Stimulated activated CD4-positive, alpha-beta T cell treated with anti-CD3 and anti-CD28 coated beads, Interleukin-4, amount 100 ng/mL, for 24 hours (primary cell): ENCODE measurements around the gene NUBPL.
"Not testable (repeated sequence)": the region's sequence is repeated elsewhere in the genome, so short reads cannot be mapped to it uniquely, and the experiment has no call there.

Source experiments
- DNase-seq: peaks from one replicate; pipeline ENCODE4 v3.0.0-alpha.2; 2020

NUBPL gene

GRCh38 chr14:31578792-31579501, 17.7 kb downstream of the NUBPL start:
- DNase-seq: no peak

DNA sequence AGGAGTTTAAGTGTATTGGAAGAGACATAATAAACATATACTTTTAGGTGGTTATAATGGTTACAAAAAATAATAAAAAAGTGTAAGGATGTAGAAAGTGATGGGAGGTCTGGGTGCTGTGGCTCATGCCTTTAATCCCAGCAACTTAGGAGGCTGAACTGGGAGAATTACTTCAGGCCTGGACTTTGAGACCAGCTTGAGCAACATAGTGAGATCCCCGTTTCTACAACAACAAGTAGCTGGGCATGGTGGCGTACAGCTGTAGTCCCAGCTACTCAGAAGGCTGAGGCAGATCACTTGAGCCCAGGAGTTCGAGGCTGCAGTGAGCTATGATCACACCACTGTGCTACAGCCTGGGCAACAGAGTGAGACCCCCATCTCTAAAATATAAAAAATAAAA, 19.0 kb downstream of the NUBPL start:
- DNase-seq: no peak

DNA sequence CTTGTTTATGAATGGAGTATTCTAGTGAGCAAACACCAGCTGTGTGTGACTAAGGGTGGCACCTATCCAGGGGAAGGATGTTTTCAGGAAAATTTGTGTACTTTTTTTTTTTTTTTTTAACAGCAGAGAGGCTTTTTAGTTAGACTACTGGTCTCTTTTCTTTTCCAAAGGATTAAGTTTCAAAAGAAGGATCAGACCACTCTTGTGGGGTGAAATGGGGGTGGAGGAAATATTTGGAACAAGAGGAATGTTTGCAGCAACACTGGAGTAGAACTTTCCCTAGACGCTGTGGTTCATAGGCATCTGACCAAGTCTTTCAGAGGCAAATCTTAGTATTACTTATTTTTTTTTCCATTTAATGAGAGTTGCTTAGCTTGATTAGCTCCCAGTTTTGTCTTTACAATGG, 21.1 kb downstream of the NUBPL start:
- DNase-seq: no peak

DNA sequence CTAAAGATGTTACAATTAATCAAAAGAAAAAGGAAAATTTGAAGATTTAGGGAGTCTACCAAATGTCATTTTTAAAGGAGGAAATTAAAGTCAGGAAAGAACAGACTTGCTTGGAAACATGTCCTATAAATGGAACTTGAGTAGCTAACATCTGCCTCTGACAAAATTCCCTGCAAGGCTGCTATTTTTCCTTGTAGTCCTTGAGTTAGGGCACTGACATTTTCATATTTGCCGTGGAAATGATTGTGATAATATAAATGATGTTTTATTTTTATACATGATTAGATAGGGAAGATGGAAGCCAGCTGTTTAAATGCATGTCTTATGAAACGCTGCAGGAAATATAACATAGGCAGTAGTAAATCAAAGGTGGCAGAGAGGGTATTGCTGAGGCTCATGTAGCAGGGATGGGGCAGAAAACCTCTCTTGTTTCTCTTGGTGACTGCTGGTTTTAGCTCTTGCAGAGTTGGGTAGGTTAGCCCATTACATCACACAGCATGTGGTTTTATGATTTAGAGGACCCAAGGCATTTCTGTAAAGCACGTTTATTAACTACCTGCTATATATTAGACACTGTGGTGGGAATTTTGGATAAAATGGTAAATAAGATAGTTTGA, 21.7 kb downstream of the NUBPL start:
- DNase-seq: no peak

DNA sequence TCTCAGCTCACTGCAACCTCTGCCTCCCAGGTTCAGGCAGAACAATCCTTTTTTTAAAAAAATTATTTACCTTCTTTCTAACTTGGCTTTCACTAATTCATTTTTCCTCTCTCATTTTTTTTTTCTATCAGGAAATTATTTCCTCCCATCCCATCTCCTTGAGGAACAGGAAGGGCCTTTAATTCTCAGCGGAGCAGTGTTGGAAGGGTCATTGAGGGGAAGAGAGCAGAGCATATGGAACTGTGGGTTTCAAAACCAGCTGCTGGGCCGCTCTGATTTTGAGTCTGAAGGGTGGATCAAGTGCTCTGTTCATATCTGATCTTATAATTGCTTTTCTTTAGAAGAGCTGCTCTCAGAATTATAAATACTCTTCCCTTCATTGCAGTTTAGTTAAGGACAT, 29.0 kb downstream of the NUBPL start:
- no peak for DNase-seq

GRCh38 chr14:31592122-31592521, 30.9 kb downstream of the NUBPL start:
- no peak for DNase-seq

DNA sequence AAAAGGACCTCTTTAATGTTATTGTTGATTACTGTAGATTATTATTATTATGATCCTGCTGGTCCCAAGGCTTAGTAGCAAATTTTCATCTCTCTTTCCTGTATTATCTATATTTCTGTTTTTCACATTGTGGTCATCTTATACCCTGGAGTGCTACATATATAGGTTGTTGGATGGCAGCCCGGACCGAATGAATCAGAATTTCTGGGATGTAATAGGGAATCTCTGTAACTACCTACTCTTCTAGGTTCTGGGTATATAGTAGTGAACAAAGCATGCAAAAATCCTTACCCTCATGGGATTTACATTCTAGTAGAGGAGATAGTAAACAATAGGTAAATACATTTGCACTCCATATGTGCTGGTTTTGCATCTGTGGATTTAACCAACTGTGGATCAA, 31.4 kb downstream of the NUBPL start:
- no peak for DNase-seq

- DNase-seq: no peak
Measured at GRCh38 chr14:31596342-31597095, 35.3 kb downstream of the NUBPL start.

- no peak for DNase-seq
Measured at GRCh38 chr14:31605702-31606101, 44.5 kb downstream of the NUBPL start.

GRCh38 chr14:31611778-31612433, 50.7 kb downstream of the NUBPL start:
- DNase-seq: no peak

DNA sequence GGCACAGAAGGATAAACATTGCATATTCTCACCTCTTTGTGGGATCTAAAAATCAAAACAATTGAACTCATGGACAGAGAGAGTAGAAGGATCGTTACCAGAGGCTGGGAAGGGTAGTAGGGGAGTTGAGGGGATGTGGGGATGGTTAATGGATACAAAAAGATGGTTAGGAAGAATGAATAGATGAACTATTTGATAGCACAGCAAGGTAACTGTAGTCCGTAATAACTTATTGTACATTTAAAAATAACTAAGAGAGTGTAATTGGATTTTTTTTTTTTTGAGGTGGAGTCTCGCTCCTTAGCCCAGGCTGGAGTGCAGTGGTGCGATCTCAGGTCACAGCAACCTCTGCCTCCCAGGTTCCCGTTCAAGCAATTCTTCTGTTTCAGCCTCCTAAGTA, 52.0 kb downstream of the NUBPL start:
- DNase-seq: no peak

GRCh38 chr14:31618884-31619283, 57.7 kb downstream of the NUBPL start:
- DNase-seq: not testable (repeated sequence)

GRCh38 chr14:31619440-31619839, 58.2 kb downstream of the NUBPL start:
- no peak for DNase-seq

DNA sequence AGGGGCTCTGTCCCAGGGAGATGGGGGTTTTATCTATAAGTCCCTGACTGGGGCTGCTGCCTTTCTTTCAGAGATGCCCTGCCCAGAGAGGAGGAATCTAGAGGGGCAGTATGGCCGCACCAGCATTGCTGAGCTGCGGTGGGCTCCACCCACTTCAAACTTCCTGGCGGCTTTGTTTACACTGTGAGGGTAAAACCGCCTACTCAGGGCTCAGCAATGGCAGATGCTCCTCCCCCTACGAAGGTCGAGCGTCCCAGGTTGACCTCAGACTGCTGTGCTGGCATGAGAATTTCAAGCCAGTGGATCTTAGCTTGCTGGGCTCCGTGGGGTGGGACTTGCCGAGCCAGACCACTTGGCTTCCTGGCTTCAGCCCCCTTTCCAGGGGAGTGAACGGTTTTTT, 59.7 kb downstream of the NUBPL start:
- DNase-seq: not testable (repeated sequence)

- no peak for DNase-seq
Measured at GRCh38 chr14:31622060-31622459, 60.9 kb downstream of the NUBPL start.

GRCh38 chr14:31652900-31653299, 91.7 kb downstream of the NUBPL start:
- DNase-seq: not testable (repeated sequence)

- DNase-seq: no peak
Measured at GRCh38 chr14:31657917-31658316, 96.7 kb downstream of the NUBPL start.

DNA sequence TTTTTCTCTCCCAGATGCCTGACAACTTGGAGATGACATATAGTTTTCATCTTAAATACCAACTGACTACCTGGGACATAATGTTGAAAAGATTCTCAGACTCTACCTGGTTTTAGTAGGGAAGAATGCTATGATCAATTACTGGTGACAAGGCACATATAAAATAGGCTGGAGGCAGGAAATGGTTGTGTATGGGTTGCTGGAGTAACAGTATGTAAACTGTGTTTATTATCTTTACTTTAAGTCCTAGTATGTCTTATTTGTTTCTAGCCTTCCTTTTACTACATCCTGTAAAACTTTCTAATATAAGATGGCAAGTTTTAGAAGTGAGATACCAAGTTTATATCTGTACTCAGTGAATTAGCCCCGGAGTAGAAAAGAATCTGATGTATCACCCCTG, 98.1 kb downstream of the NUBPL start:
- DNase-seq: no peak

- no peak for DNase-seq
Measured at GRCh38 chr14:31660191-31660590, 99.0 kb downstream of the NUBPL start.

DNA sequence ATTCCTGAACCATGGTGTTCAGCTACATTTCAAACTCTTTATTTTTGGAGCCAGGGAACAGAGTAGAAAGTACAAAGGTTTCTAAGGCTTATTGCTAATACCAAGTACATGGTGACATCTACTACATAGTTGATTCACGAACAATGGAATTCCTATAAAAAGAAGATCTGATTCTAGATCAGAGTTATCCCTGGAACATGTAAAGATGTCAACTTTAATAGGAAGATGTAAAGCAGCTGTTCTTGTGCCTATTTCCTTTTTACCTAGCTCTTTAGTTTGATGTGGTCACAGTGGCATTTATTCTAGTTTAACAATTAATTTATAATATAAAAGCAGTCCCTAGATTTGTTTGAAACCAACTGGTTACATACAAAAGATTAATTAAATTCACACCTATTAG, 99.5 kb downstream of the NUBPL start:
- no peak for DNase-seq

DNA sequence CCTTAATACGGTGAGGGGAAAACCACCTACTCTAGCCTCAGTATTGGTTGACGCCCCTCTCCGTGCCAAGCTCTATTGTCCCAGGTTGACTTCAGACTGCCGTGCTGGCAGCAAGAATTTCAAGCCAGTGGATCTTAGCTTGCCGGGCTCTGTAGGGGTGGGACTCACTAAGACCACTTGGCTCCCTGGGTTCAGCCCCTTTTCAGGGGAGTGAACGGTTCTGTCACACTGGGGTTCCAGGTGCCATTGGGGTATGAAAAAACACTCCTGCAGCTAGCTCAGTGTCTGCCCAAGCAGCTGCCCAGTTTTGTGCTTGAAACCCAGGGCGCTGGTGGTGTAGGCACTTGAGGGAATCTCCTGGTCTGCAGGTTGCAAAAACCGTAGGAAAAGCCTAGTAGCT, 107.1 kb downstream of the NUBPL start:
- no peak for DNase-seq

DNA sequence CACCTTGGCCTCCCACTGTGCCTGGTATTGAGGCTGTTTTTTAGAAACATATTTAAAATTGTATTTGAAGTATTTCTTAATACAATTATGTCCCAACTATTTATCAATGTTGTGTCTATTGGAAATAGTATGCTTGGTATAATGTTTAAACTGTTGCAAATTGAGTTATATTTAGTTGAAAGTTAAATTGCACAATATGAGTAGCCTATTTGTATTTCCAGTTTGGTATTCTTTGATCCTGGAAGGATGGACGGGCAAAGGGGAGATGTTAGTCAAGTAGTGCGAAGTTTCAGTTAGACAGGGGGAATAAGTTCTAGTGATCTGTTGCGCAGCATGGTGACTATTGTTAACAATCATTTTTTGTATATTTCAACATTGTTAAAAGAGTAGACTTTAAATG, 111.5 kb downstream of the NUBPL start:
- no peak for DNase-seq

- no peak for DNase-seq
Measured at GRCh38 chr14:31677052-31677451, 115.8 kb downstream of the NUBPL start.

GRCh38 chr14:31677630-31678029, 116.4 kb downstream of the NUBPL start:
- DNase-seq: no peak
